Stimulated activated memory B cell treated with anti-CD40 and anti-IgM and Interleukin-4, amounts not matched to agents 10 μg/mL and 1 μg/mL and 100 μg/mL, for 72 hours (primary cell): ENCODE data around the gene PRKCH.
A peak's percentile ranks its signal among the peaks of the same experiment; 100 is the strongest.

Source experiments
- ATAC-seq: fragments of 150-1000 bp; cut with Tn5 transposase; 2 replicates; pipeline ENCODE4 v1.10.0; 2021
- H3K27ac Mint-ChIP-seq: one replicate; pipeline ENCODE4 v1.8.0; 2022; ENCODE audit warnings: mild to moderate bottlenecking, mixed read lengths
- H3K27me3 Mint-ChIP-seq: one replicate; pipeline ENCODE4 v1.8.0; 2022; ENCODE audit warnings: mixed read lengths
- H3K36me3 Mint-ChIP-seq: one replicate; pipeline ENCODE4 v1.8.0; 2022; ENCODE audit warnings: mixed read lengths
- H3K4me1 Mint-ChIP-seq: one replicate; pipeline ENCODE4 v1.8.0; 2022; ENCODE audit warnings: mixed read lengths
- H3K4me3 Mint-ChIP-seq: one replicate; pipeline ENCODE4 v1.8.0; 2022; ENCODE audit warnings: mild to moderate bottlenecking, moderate library complexity, mixed read lengths
- H3K9me3 Mint-ChIP-seq: one replicate; pipeline ENCODE4 v1.8.0; 2022; ENCODE audit warnings: mixed read lengths

Gene PRKCH

DNA sequence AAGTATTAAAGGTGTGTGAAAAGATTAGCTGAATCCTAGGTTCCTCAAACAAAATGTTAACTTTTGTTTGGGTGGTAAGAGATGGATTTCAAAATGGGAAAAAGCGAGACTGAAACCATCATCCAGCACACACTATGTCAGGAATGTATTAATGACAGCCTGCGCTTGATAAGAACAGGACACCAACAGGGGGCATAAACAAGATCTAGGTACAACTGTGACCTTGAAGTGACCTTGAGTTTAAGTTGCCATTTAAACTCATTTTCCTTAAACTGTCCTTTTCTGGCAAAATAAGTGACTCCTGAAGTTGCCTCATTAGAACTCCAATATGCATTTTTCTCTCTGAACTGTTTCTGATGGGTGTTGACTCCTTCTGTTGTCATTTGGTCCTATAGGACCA is 17.1 kb downstream of the PRKCH start:
- no peak overlapping the region for H3K4me3 Mint-ChIP-seq
- H3K9me3 Mint-ChIP-seq = no peaks in the 10 kb centered on the region
- H3K27ac Mint-ChIP-seq = no peak overlapping the region
- H3K36me3 Mint-ChIP-seq = no peaks in the 10 kb centered on the region
- ATAC-seq = no peak
- no peaks in the 10 kb centered on the region for H3K4me1 Mint-ChIP-seq
- H3K27me3 Mint-ChIP-seq = peaks cover 13% of the 10 kb centered on the region

DNA sequence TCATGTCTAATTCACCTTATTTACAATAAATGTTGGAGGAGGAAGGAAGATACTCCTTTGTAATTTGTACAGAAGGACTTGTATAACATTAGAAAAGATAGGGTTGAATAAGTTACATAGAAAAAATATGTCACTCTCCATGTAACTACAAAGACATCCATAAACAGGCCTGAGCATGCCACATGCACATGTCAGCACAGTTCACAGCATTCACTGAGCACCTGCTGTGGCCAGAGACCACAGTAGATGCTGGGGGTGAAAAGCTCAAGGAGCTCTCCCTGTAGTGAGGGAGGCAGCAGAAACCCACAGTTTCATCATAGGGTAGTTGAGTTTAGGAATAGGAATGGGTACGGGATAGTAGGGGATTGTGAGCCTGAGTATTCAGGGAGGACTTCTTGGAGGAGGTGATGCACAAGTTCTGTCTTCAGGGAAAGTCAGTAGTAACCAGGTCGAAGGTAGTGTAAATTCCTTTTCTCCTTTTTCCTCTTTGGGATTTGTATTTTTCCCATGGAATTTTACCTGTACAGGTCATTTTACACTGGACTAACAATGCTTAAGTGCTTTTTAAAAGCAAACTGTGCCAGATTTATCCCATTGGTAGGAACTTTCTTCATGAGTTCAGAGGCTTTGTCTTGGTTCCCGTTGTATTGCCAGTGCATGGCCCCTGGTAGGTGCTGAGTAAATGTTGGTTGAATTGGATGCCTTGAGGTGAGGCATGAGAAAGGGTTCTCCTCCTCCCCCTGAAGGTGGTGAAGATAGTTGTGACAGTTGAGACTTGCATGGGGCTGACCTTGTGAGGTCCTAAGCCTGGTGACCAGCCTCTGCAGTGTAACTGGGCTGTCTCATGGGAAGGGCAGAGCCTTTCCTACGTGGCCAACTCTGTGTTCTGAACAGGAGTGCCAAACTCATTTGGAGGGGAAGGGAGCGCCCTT is 20.2 kb downstream of the PRKCH start:
- no peaks in the 10 kb centered on the region for H3K4me1 Mint-ChIP-seq
- ATAC-seq = no peak
- H3K27me3 Mint-ChIP-seq = peaks cover 23% of the 10 kb centered on the region
- H3K4me3 Mint-ChIP-seq = no peak overlapping the region
- H3K27ac Mint-ChIP-seq = no peak overlapping the region
- H3K36me3 Mint-ChIP-seq = no peaks in the 10 kb centered on the region
- H3K9me3 Mint-ChIP-seq = no peaks in the 10 kb centered on the region

DNA sequence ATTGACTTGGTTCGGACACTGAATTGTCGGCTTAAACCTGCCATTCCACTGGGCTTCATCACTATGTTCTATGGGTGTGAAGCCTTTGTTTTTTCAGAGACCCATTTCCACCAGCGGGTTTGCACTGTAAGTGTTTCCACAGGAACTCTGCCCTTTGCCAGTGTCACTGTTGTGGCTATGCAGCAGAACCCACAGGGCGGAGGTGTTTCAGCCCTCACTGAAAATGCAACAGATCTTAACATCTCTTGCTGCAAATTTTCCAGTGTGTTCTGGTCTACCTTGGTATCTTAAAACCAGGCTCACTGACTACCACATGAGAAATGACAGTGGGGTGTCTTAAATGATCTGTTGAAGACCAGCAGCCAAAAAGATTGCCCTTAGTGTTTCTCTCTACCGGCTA is 21.1 kb downstream of the PRKCH start:
- no peak overlapping the region for H3K27ac Mint-ChIP-seq
- H3K4me3 Mint-ChIP-seq = no peak overlapping the region
- no peaks in the 10 kb centered on the region for H3K36me3 Mint-ChIP-seq
- H3K4me1 Mint-ChIP-seq = no peaks in the 10 kb centered on the region
- H3K9me3 Mint-ChIP-seq = no peaks in the 10 kb centered on the region
- peaks cover 23% of the 10 kb centered on the region for H3K27me3 Mint-ChIP-seq
- peak; percentile 57 for ATAC-seq

DNA sequence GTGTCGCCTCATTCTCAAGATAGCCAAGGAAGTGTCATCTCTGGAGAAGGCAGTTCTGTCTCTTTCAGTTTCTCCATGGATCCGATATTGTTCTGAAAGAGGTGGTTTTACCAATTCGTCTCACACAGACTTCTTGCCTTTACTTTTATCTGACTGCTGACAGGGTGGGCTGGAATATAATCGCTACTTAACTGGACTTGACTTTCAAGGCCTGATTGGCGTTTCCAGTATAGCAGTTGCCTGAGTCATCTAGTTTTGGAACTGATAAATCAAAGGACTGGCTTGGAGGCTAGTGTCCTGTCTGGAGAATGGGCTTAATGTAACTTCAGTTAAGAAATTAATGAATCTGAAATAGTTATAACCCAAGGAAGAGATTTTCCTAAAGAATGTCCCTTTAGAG is 21.6 kb downstream of the PRKCH start:
- Mint-ChIP-seq H3K4me3 (no peak overlapping the region), H3K36me3 (no peaks in the 10 kb centered on the region), H3K4me1 (no peaks in the 10 kb centered on the region), H3K27ac (no peak overlapping the region), H3K9me3 (no peaks in the 10 kb centered on the region), H3K27me3 (peaks cover 23% of the 10 kb centered on the region)
- no peak for ATAC-seq

DNA sequence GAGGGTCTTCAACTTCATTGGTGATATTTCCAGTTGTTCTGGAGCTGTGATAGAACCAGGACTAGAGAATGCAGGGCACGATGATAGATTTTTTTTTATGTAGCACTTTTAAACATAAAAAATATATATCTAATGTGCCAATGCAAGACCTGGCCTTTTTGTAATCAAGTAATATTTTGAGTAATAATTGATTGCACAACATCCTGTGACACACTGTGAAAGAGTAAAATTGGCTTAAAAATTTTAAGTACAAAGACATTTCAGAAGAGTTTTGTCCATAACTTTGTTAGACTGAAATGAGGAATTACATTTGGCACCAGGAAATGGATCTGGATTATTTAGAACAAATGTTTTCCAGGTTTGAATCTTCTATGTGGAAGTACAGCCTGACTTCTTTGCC is 22.1 kb downstream of the PRKCH start:
- peaks cover 23% of the 10 kb centered on the region for H3K27me3 Mint-ChIP-seq
- ATAC-seq = no peak
- no peaks in the 10 kb centered on the region for H3K9me3 Mint-ChIP-seq
- no peaks in the 10 kb centered on the region for H3K4me1 Mint-ChIP-seq
- no peak overlapping the region for H3K4me3 Mint-ChIP-seq
- H3K27ac Mint-ChIP-seq = no peak overlapping the region
- no peaks in the 10 kb centered on the region for H3K36me3 Mint-ChIP-seq

DNA sequence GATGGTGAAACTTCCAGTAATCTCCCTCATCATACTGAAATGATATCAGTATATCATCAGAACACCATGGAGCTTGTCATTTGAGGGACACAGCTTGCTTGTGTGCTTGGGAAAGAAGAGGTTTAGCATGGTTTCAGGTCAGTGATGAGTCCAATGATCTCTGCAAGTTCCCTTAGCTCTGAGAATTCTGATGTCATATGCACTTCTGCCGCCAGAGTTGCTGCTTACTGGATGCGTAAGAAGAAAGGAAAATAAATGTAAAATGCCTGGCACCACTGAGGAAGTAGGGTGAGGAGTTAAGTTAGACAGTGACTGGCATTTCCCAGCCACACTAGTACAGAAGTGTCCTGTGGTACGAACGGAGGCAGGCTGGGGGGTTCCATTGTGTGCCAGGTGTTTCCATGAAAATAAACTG is 22.6 kb downstream of the PRKCH start:
- Mint-ChIP-seq H3K27me3 (peaks cover 29% of the 10 kb centered on the region), H3K9me3 (no peaks in the 10 kb centered on the region), H3K36me3 (no peaks in the 10 kb centered on the region), H3K4me3 (no peak overlapping the region), H3K27ac (no peak overlapping the region), H3K4me1 (no peaks in the 10 kb centered on the region)
- no peak for ATAC-seq

DNA sequence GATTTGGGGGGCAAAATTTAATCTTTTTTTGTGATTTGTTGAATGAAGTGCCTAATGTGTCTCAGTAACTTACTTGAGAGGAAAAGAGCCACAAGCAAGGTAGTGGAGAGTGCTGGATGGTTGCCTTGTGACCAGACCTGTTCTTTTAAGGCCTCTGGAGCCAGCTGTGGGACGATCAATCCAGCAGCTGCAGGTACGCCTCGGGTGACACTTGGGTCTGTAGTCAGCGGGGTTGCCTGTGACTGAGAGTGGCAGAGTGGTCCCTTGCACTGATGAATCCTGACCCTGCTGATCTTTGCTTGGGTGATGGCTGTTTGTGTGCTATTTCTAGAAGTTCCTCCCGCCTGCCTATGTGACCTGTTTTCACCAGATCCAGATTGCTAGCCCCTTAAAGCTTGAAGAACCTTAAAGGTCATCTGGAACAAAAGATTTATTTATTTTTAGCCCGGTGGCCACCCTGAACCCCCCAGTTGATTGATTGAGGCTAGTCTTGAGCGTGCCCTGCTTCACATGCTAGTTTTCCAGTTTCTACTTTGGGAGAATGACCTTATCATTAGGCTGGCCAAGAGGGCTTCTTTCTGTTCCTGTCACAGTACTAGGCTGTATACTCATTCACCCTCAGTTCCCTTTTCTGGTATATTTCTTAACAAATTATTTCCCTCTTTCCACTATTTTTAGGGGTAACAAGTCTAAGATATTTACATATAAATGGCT is 23.2 kb downstream of the PRKCH start:
- Mint-ChIP-seq H3K27ac (no peak overlapping the region), H3K36me3 (no peaks in the 10 kb centered on the region), H3K4me3 (no peak overlapping the region), H3K27me3 (peaks cover 34% of the 10 kb centered on the region), H3K4me1 (no peaks in the 10 kb centered on the region), H3K9me3 (no peaks in the 10 kb centered on the region)
- peak; percentile 54 for ATAC-seq

DNA sequence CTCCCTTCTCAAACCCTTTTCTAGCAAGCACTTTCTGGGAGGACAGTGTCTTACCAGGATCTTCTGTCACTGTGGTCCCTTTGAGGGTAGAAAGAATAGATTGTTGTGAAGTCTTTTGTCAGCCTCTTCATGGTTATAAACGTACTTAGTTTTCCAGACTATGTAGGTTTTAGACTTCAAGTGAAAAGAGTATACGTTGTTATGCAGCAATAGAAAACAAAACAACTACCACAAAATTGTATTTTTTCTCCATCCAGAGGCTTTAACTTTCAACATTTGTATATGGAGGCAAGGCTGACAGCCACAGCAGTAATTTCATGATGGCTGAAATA is 23.7 kb downstream of the PRKCH start:
- no peak overlapping the region for H3K4me3 Mint-ChIP-seq

DNA sequence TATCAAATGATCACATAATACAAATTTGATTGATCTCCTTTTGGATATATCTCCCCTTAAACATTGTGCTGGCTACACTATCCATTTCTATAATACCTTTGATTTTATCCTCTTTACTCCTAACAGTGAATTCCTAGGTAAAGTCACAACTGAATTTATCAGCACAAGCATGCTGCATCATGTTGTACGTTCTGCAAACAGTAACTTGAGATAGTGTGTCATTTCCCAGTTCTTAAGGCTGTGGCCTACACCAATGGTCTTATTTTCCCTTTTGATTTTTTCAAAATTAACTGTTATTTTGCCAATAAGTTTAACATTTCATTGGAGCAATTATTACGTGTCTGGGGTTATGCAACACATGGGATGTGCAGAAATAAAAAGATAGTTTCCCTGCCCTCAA is 24.8 kb downstream of the PRKCH start:
- Mint-ChIP-seq H3K4me3 (no peak overlapping the region), H3K36me3 (no peaks in the 10 kb centered on the region), H3K4me1 (no peaks in the 10 kb centered on the region), H3K9me3 (no peaks in the 10 kb centered on the region), H3K27me3 (peaks cover 44% of the 10 kb centered on the region), H3K27ac (no peak overlapping the region)
- ATAC-seq = no peak

More for the DNA sequence above, 23.7 kb downstream of the PRKCH start:
- Mint-ChIP-seq H3K27me3 (peaks cover 39% of the 10 kb centered on the region), H3K9me3 (no peaks in the 10 kb centered on the region), H3K36me3 (no peaks in the 10 kb centered on the region), H3K4me1 (no peaks in the 10 kb centered on the region), H3K27ac (no peak overlapping the region)
- no peak for ATAC-seq

DNA sequence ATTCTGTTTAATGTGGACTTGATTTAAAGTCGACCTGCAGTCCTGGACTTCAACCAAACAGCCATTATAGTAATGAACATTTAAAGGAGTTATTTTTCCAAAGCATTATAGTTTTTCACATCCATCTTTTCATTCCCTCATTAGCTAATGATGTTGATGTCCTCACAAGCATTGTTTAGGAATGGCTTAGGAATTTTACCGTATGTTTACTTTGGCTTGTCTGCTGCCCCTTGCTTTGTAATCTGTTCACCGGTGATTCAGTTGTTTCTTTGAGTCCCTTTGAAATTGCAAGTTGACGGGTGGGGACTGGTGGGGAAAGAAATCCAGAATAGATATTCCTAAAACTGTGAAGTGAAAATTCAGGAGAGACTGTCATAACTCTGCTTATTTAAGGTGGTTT is 25.4 kb downstream of the PRKCH start:
- Mint-ChIP-seq H3K4me3 (no peak overlapping the region), H3K4me1 (no peaks in the 10 kb centered on the region), H3K36me3 (no peaks in the 10 kb centered on the region), H3K9me3 (no peaks in the 10 kb centered on the region), H3K27me3 (peaks cover 42% of the 10 kb centered on the region), H3K27ac (no peak overlapping the region)
- no peak for ATAC-seq

DNA sequence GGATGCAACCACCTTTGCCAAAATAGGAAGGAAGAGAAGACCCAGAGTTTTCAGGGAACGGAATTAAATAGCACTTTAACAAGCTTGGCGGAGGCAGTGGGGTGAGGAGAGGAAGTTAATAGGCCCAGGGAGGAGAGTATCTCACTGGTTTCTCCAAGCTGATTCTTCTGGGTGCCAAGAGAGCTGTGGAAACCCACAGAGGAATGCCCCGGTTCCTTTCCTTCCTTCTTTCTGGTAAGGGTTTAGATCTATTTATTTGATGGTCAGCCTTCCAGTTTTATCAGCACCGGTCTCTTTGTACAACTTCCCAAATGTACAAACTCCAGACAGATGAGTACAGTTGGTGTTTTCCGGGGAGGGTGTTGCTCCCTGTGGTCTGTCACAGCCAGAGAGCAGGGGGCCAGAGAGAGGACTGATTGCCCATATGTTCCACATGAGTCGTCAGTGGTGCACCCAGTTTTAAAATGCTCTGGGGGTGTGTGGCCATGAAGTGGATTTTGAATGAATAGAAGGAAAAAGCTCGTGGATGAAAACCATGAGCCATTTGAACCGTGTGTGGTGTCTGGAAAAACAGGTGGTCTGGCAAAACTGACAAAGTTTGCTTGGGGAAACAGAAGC is 26.6 kb downstream of the PRKCH start:
- H3K36me3 Mint-ChIP-seq = no peaks in the 10 kb centered on the region
- no peak for ATAC-seq
- no peak overlapping the region for H3K4me3 Mint-ChIP-seq
- no peaks in the 10 kb centered on the region for H3K4me1 Mint-ChIP-seq
- H3K9me3 Mint-ChIP-seq = no peaks in the 10 kb centered on the region
- peaks cover 40% of the 10 kb centered on the region for H3K27me3 Mint-ChIP-seq
- no peak overlapping the region for H3K27ac Mint-ChIP-seq

DNA sequence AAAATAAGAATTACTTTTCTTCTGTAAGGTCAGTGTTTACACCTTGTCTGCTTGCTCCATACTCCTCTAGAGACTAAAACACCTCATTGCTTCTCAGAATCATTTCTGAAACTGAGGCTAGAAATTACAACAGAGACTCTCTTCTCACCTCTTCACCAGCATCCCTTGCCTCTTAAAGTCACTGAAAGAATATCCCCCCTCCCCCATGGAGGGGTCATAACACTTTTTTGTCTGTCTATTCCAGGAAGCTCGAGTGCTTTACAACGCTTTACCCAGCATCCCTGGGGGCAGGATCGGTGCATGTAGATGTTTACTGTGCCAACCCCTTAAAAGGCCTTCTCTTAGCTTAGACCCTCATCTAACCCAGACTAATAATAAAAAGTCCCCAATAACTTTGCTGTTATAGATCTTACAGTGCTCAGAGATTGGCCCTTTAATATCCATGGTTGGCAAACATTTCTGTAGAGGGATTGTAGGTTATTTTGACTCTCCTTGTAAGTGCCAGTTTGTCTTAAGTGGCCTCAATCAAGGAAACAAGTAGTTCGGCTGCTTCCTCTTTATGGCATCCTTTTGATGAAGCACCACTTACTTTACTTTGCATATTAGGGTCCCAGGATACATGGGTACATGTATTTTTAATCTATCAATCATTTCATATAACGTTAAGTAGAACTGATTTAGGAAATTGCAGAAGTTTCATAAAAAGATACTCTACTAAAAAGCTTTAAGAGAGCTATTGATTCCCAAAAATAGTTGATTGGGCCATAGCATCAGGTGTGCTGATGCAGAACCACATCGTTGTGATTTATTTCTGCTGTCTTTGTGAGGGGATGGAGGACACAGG is 29.3 kb downstream of the PRKCH start:
- no peak for ATAC-seq
- Mint-ChIP-seq H3K9me3 (no peaks in the 10 kb centered on the region), H3K27me3 (peaks cover 30% of the 10 kb centered on the region), H3K4me1 (no peaks in the 10 kb centered on the region), H3K4me3 (no peak overlapping the region), H3K27ac (no peak overlapping the region), H3K36me3 (no peaks in the 10 kb centered on the region)

DNA sequence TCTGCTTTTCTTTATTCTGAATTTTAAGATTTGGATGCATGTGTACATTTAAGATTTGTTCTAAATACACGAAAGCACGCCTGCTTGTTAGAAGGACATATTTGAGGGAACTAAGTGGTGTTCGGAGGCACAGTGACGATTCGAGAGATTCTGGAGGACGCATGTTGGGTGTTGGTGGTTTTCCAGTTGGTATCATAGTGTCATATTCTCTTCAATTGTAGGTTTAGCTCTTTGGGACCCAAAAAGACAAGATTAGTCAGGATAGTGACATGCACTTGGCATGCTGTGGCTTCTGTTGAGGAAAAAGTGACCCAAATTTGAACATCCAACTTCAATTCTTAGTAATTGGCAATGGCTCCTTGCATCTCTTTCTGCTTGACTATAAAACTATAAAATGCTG is 30.1 kb downstream of the PRKCH start:
- Mint-ChIP-seq H3K9me3 (no peaks in the 10 kb centered on the region), H3K36me3 (no peaks in the 10 kb centered on the region), H3K4me1 (no peaks in the 10 kb centered on the region), H3K27ac (no peak overlapping the region), H3K4me3 (no peak overlapping the region), H3K27me3 (peaks cover 30% of the 10 kb centered on the region)
- no peak for ATAC-seq

DNA sequence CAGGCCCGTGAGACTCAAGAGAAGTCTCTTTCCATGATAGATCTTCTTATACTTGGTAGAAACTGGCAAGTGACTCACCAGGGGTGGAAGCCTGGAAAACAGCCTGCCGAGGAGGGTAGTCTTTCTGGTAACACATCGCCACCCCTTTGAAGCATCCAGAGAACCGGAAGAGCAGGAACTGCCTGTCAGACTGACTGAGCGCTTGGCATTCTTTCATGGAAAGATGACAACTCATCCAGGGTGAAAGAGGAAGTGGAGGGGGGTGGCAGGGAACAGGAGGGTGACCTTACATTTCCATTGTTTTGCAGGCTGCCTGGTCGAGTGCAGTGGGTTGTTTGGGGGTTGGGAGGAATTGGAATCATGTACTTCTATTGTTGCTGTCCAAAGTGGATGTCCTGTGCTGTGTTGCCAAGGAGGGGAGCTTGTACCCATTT is 34.5 kb downstream of the PRKCH start:
- Mint-ChIP-seq H3K9me3 (no peaks in the 10 kb centered on the region), H3K4me1 (no peaks in the 10 kb centered on the region), H3K36me3 (no peaks in the 10 kb centered on the region), H3K27me3 (peaks cover 26% of the 10 kb centered on the region), H3K27ac (no peak overlapping the region), H3K4me3 (no peak overlapping the region)
- ATAC-seq = no peak

DNA sequence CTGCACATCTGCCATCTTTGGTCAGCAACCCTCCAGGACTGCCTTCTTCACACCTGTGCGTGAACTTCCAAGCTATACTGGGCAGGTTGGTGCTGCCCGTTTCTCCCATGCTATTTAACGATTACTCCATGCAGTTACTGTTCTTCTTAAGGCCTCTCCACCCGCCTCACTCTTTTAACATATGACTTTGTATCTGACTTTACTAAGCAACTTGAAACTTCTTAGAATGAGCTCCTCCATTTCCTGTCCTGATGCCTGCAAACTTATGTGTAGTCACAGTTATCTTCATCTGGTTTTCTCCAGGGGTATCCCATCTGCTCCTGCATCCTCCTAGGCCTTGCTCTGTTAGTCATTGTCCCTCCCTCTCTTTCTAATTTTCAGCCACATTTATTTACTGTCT is 35.7 kb downstream of the PRKCH start:
- no peaks in the 10 kb centered on the region for H3K36me3 Mint-ChIP-seq
- no peaks in the 10 kb centered on the region for H3K9me3 Mint-ChIP-seq
- no peak overlapping the region for H3K4me3 Mint-ChIP-seq
- H3K27ac Mint-ChIP-seq = no peak overlapping the region
- H3K27me3 Mint-ChIP-seq = peaks cover 20% of the 10 kb centered on the region
- no peak for ATAC-seq
- no peaks in the 10 kb centered on the region for H3K4me1 Mint-ChIP-seq
